Breast epithelium (tissue), 4 donors: ENCODE measurements around the gene STK32A. TPM values are rescaled to one million over a fixed set of nuclear protein-coding genes. Genes with fewer than 3 reads are reported as not detected.

Source experiments
- DNase-seq, 2 donors: peaks; one replicate each; pipeline ENCODE4 v3.0.0-alpha.2; 2019; ENCODE audit warnings: low spot score in 2 of 2
- H3K27ac ChIP-seq, 2 donors: fragments of 200-600 bp; sonication (generic) in 1 of 2; one replicate each; pipeline ENCODE4 v1.5.1; 2016 to 2019; ENCODE audit warnings: mild to moderate bottlenecking in 1 of 2
- H3K27me3 ChIP-seq, 2 donors: fragments of 200-600 bp; sonication (generic) in 1 of 2; one replicate each; pipeline versions ENCODE4 v1.5.1 to v1.6.0; 2017 to 2019; ENCODE audit warnings: control low read depth in 1 of 2, mild to moderate bottlenecking in 1 of 2
- H3K36me3 ChIP-seq: fragments of 200-600 bp; one replicate; pipeline ENCODE4 v1.5.1; 2019
- H3K4me1 ChIP-seq, 2 donors: fragments of 200-600 bp; sonication (generic); one replicate each; pipeline ENCODE4 v1.5.1; 2016 to 2019; ENCODE audit warnings: control low read depth in 1 of 2
- H3K4me3 ChIP-seq, 3 donors: fragments of 200-600 bp; sonication (generic); 1 replicate in 2 of 3; 2 replicates in 1 of 3; pipeline ENCODE4 v1.5.1; 2016 to 2019; ENCODE audit warnings: mild to moderate bottlenecking in 3 of 3, moderate library complexity in 2 of 3
- H3K9me3 ChIP-seq, 2 donors: fragments of 200-600 bp; sonication (generic) in 1 of 2; one replicate each; pipeline ENCODE4 v1.5.1; 2016 to 2019; ENCODE audit warnings: control low read depth in 1 of 2
- POLR2A ChIP-seq: fragments of 450-650 bp; IDR thresholded peaks from one replicate; pipeline ENCODE4 v1.6.1; 2016; ENCODE audit warnings: antibody characterized with exemption, mild to moderate bottlenecking, moderate library complexity
- POLR2AphosphoS5 ChIP-seq, 3 donors: sonication (generic); formaldehyde crosslinking; IDR thresholded peaks; one replicate each; pipeline ENCODE4 v1.6.1; 2017; ENCODE audit warnings: antibody characterized with exemption in 3 of 3
- intact Hi-C: fragments of 100-400 bp; cut with DNase I; formaldehyde crosslinking; loops from one replicate; pipeline ENCODE4 v1.15.1; 2023; ENCODE audit warnings: low total_unique reads
- total RNA-seq, 3 donors: library from RNA; depleted of rRNA; stranded (reverse); fragments of >200 nt; gene quantifications; one replicate each; pipeline ENCODE4 v1.1.0, GENCODE V29; 2016
- TF ChIP-seq, protein P1 (sequence below), 3 donors: fragments of 450-650 bp; IDR thresholded peaks; one replicate each; pipeline ENCODE4 v1.5.1; 2016 to 2017; ENCODE audit warnings: antibody characterized with exemption in 3 of 3, mild to moderate bottlenecking in 3 of 3, moderate library complexity in 3 of 3

The STK32A gene
- total RNA-seq, 3 donors from 2014 or later = 2.0 to 6.9 (median 3.5) TPM

DNA sequence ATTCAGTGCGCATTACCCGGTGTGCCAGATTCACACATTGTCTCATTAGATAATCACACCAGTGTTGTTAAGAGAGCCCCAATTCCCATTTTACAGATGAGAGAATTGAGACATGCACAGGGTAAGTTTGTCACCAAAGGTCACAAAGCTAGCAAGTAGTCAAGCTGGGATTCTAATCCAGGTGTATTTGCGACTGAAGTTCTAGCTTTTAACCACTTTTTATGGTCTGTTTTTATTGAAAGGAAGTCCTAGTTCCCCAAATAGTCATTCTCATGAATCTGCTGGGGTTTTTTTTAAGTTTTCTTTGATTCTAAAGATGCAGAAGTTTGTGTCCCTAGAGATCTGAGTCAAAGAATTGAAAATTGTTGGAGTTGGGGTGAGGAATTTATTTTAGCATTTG, 138.5 kb downstream of the STK32A start:
- Histone ChIP-seq H3K4me1 (no peaks in the 10 kb centered on the region), H3K9me3 (peaks cover 0 to 1% of the 10 kb centered on the region in 2 donors), H3K4me3 (no peak overlapping the region), H3K27me3 (no peaks in the 10 kb centered on the region), H3K27ac (no peak overlapping the region), H3K36me3 (no peaks in the 10 kb centered on the region)
- TF ChIP-seq POLR2AphosphoS5 (IDR thresholded peaks at IDR 0.05) = no peak
- no peak for TF ChIP-seq POLR2A
- TF ChIP-seq, protein P1, sequence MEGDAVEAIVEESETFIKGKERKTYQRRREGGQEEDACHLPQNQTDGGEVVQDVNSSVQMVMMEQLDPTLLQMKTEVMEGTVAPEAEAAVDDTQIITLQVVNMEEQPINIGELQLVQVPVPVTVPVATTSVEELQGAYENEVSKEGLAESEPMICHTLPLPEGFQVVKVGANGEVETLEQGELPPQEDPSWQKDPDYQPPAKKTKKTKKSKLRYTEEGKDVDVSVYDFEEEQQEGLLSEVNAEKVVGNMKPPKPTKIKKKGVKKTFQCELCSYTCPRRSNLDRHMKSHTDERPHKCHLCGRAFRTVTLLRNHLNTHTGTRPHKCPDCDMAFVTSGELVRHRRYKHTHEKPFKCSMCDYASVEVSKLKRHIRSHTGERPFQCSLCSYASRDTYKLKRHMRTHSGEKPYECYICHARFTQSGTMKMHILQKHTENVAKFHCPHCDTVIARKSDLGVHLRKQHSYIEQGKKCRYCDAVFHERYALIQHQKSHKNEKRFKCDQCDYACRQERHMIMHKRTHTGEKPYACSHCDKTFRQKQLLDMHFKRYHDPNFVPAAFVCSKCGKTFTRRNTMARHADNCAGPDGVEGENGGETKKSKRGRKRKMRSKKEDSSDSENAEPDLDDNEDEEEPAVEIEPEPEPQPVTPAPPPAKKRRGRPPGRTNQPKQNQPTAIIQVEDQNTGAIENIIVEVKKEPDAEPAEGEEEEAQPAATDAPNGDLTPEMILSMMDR (IDR thresholded peaks at IDR 0.05) = no peak
- no peak for DNase-seq
- intact Hi-C loops = no loop called here

- TF ChIP-seq POLR2AphosphoS5 (IDR thresholded peaks at IDR 0.05) = no peak
- TF ChIP-seq, protein P1 (IDR thresholded peaks at IDR 0.05) = no peak
- no peak for TF ChIP-seq POLR2A
- Histone ChIP-seq H3K4me1 (no peaks in the 10 kb centered on the region), H3K9me3 (peaks cover 0 to 4% of the 10 kb centered on the region in 2 donors), H3K4me3 (no peak overlapping the region), H3K36me3 (no peaks in the 10 kb centered on the region), H3K27ac (no peak overlapping the region), H3K27me3 (no peaks in the 10 kb centered on the region)
- DNase-seq = no peak
- intact Hi-C loops = no loop called here
Observed at GRCh38 chr5:147375151-147375550, 140.3 kb downstream of the STK32A start.

DNA sequence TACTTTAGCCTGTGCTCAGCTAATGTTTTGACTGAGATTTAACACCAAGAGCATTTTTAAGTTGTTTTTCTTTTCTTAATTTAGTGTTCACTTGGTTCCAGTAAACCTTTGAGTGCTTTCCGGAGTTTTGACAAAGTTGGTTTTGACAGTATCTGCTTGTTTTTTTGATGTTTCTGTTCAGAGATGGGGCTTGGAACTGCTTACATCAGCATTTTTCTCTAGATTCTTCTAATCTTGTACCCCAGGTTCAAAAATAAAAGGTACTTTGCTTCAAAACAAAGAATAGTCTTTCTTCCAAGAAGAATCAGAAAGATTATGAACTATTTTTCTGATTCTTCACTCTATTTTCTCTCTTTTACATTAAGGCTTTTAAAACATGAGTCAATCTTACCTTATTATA, 142.9 kb downstream of the STK32A start:
- Histone ChIP-seq H3K36me3 (no peaks in the 10 kb centered on the region), H3K4me1 (no peaks in the 10 kb centered on the region), H3K4me3 (no peak overlapping the region), H3K27me3 (no peaks in the 10 kb centered on the region), H3K27ac (no peak overlapping the region), H3K9me3 (peaks cover 0 to 4% of the 10 kb centered on the region in 2 donors)
- TF ChIP-seq, protein P1 (IDR thresholded peaks at IDR 0.05) = no peak
- TF ChIP-seq POLR2A (no peak), POLR2AphosphoS5 (IDR thresholded peaks at IDR 0.05) (no peak)
- intact Hi-C loops = no loop called here
- no peak for DNase-seq

GRCh38 chr5:147381555-147381954, 146.7 kb downstream of the STK32A start:
- intact Hi-C loops = no loop called here
- Histone ChIP-seq H3K27ac (no peak overlapping the region), H3K27me3 (no peaks in the 10 kb centered on the region), H3K4me3 (no peak overlapping the region), H3K4me1 (no peaks in the 10 kb centered on the region), H3K36me3 (no peaks in the 10 kb centered on the region), H3K9me3 (peaks cover 0 to 4% of the 10 kb centered on the region in 2 donors)
- DNase-seq = no peak
- TF ChIP-seq POLR2A = no peak
- TF ChIP-seq, protein P1 (IDR thresholded peaks at IDR 0.05) = no peak
- TF ChIP-seq POLR2AphosphoS5 (IDR thresholded peaks at IDR 0.05) = no peak

- Histone ChIP-seq H3K27me3 (no peaks in the 10 kb centered on the region), H3K4me3 (peak overlapping the region; percentile 17 to 60 (median 38)), H3K4me1 (no peaks in the 10 kb centered on the region), H3K36me3 (no peaks in the 10 kb centered on the region), H3K27ac (peak overlapping the region in 1 of 2 donors; percentile 80), H3K9me3 (peaks cover 0 to 4% of the 10 kb centered on the region in 2 donors)
- intact Hi-C loops = no loop called here
- no peak for DNase-seq
- TF ChIP-seq, protein P1 (IDR thresholded peaks at IDR 0.05) = no peak
- TF ChIP-seq POLR2AphosphoS5 (IDR thresholded peaks at IDR 0.05) (no peak), POLR2A (no peak)
Observed at GRCh38 chr5:147382776-147383175, 147.9 kb downstream of the STK32A start.
